Mesothelial cell of epicardium (in vitro differentiated cells): Measurements from ENCODE around the gene QKI. TPM values are rescaled to one million over a fixed set of nuclear protein-coding genes. Genes with fewer than 3 reads are reported as not detected.

Experiments used
- DNase-seq, 2 experiments: peaks; one replicate each; pipeline ENCODE4 v3.0.0; 2021; ENCODE audit warnings: low spot score in 2 of 2; ENCODE audit not compliant: unreplicated experiment in 2 of 2
- H3K27ac Mint-ChIP-seq: 2 replicates; pipeline ENCODE4 v1.8.0; 2021; ENCODE audit warnings: mixed read lengths
- H3K27me3 Mint-ChIP-seq: 2 replicates; pipeline ENCODE4 v1.8.0; 2021; ENCODE audit warnings: low read depth, mixed read lengths
- H3K36me3 Mint-ChIP-seq: 2 replicates; pipeline ENCODE4 v1.8.0; 2021; ENCODE audit warnings: mixed read lengths
- H3K4me1 Mint-ChIP-seq: 2 replicates; pipeline ENCODE4 v1.8.0; 2021; ENCODE audit warnings: mixed read lengths
- H3K4me3 Mint-ChIP-seq: 2 replicates; pipeline ENCODE4 v1.8.0; 2021; ENCODE audit warnings: mild to moderate bottlenecking, moderate library complexity, mixed read lengths
- H3K9me3 Mint-ChIP-seq: 2 replicates; pipeline ENCODE4 v1.8.0; 2021; ENCODE audit warnings: mixed read lengths
- CTCF ChIP-seq: fragments of 200-600 bp; sonication (generic); IDR thresholded peaks from one replicate; pipeline ENCODE4 v1.5.0; 2021; ENCODE audit warnings: antibody characterized with exemption; ENCODE audit not compliant: unreplicated experiment
- total RNA-seq: library from RNA; stranded (reverse); gene quantifications from 3 replicates; pipeline ENCODE4 v1.2.1, GENCODE V29; 2021

QKI gene
- total RNA-seq, 1 donor from 2014 or later: 133 TPM

- Mint-ChIP-seq H3K9me3 (peaks cover 8% of the 10 kb centered on the region), H3K4me1 (peaks cover 12% of the 10 kb centered on the region), H3K27ac (no peak overlapping the region), H3K4me3 (no peak overlapping the region), H3K27me3 (no peaks in the 10 kb centered on the region), H3K36me3 (peaks cover 3% of the 10 kb centered on the region)
- TF ChIP-seq CTCF: no peak
- no peak for DNase-seq
These were observed 32.0 kb downstream of the QKI start for GRCh38 chr6:163446549-163446948.

- no peak for TF ChIP-seq CTCF
- Mint-ChIP-seq H3K27me3 (no peaks in the 10 kb centered on the region), H3K27ac (no peak overlapping the region), H3K9me3 (peaks cover 8% of the 10 kb centered on the region), H3K4me3 (no peak overlapping the region), H3K4me1 (peaks cover 9% of the 10 kb centered on the region), H3K36me3 (peaks cover 3% of the 10 kb centered on the region)
- DNase-seq: no peak
These were observed 34.6 kb downstream of the QKI start for GRCh38 chr6:163449076-163449475.

GRCh38 chr6:163454425-163454824 lies 39.9 kb downstream of the QKI start:
- DNase-seq: no peak
- Mint-ChIP-seq H3K27ac (no peak overlapping the region), H3K27me3 (no peaks in the 10 kb centered on the region), H3K4me1 (no peaks in the 10 kb centered on the region), H3K36me3 (peaks cover 15% of the 10 kb centered on the region), H3K4me3 (no peak overlapping the region), H3K9me3 (peaks cover 13% of the 10 kb centered on the region)
- TF ChIP-seq CTCF: no peak

- no peak for DNase-seq
- no peak for TF ChIP-seq CTCF
- no peak overlapping the region for H3K27ac Mint-ChIP-seq
- H3K4me3 Mint-ChIP-seq: no peak overlapping the region
- no peaks in the 10 kb centered on the region for H3K27me3 Mint-ChIP-seq
- H3K9me3 Mint-ChIP-seq: peaks cover 10% of the 10 kb centered on the region
- H3K4me1 Mint-ChIP-seq: peaks cover 2% of the 10 kb centered on the region
- peaks cover 15% of the 10 kb centered on the region for H3K36me3 Mint-ChIP-seq
These were observed 41.0 kb downstream of the QKI start for GRCh38 chr6:163455552-163455951.

GRCh38 chr6:163457637-163458561 lies 43.4 kb downstream of the QKI start:
- no peaks in the 10 kb centered on the region for H3K27me3 Mint-ChIP-seq
- no peak overlapping the region for H3K4me3 Mint-ChIP-seq
- no peak for TF ChIP-seq CTCF
- H3K27ac Mint-ChIP-seq: no peak overlapping the region
- DNase-seq: no peak
- peaks cover 2% of the 10 kb centered on the region for H3K4me1 Mint-ChIP-seq
- H3K36me3 Mint-ChIP-seq: peaks cover 19% of the 10 kb centered on the region
- H3K9me3 Mint-ChIP-seq: peaks cover 10% of the 10 kb centered on the region
